Measurements from ENCODE around the gene KCNN3.

KCNN3 gene

DNA sequence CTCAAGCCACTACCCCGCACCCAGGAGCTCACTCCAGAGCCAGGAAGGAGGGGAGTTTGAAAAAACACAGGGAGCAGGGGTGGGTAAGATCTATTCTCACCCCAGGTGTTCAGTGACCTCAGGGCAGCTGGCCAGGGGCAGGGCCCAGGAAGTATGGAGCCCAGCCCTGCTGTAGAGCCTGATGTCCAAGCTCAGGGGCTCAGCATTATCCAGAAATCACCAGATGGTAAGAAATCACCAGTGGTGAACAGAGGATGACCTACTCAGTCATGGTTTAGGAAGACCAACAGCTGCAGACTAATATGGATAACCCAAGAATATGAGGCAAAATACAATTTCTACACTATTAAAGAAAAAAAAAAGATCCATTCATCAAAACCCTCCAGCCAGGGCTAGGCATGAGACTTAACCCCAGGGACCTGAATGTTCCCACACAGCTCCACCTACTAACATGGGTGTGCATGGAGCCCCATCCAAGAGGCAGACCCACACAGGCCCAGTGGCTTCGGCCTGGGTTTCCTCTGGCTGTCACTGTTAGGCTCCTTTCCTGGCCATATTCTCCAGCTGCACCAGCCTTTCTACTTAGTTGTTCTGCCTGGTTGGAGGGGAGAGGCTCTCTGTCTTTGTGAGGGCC, 67.6 kb downstream of the KCNN3 start:
- TF ChIP-seq, protein P1, sequence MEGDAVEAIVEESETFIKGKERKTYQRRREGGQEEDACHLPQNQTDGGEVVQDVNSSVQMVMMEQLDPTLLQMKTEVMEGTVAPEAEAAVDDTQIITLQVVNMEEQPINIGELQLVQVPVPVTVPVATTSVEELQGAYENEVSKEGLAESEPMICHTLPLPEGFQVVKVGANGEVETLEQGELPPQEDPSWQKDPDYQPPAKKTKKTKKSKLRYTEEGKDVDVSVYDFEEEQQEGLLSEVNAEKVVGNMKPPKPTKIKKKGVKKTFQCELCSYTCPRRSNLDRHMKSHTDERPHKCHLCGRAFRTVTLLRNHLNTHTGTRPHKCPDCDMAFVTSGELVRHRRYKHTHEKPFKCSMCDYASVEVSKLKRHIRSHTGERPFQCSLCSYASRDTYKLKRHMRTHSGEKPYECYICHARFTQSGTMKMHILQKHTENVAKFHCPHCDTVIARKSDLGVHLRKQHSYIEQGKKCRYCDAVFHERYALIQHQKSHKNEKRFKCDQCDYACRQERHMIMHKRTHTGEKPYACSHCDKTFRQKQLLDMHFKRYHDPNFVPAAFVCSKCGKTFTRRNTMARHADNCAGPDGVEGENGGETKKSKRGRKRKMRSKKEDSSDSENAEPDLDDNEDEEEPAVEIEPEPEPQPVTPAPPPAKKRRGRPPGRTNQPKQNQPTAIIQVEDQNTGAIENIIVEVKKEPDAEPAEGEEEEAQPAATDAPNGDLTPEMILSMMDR (conservative IDR thresholded peaks at IDR 0.05), result no peak
- H3K27ac ChIP-seq, result no peak overlapping the region

DNA sequence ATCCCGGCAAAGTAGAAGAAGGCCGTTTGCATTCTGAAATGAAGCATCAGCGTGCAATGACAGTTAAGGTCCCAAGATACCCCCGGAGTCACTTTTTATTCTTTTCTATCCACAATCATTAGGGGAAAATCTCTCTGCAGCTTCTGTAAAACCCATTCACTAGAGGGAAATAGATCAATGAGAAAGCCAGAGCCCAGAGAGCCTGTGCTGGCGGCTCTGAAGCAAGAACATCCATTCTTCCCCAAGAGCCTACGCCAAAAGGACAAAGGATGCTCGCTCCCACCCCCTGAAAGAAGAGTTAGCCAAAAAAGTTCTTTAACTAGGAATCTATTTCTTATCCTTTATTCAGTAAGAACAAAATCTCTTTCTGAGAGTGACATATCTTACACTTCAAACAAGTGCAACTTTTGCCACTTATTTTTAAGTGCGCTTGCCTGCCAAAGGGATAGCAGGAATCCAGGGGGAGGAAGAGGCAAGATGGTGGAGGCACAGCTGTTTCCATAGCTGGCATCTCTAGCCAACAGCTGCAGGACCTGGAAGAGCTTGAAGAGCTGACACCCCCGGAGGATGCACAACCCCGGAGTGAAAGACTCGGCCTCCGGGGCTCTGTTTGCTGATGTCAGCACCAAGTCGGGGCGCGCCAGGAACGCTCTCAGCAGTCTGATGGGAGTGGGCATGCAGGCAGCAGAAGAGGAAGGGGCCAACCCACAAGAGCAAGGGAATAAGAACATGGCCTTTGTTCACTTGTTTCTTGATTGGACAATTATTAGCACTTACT, 68.7 kb downstream of the KCNN3 start:
- TF ChIP-seq, protein P1 (conservative IDR thresholded peaks at IDR 0.05), result no peak
- TF ChIP-seq ZFX (IDR thresholded peaks at IDR 0.05), result no peak
- H3K27ac ChIP-seq, result no peak overlapping the region

DNA sequence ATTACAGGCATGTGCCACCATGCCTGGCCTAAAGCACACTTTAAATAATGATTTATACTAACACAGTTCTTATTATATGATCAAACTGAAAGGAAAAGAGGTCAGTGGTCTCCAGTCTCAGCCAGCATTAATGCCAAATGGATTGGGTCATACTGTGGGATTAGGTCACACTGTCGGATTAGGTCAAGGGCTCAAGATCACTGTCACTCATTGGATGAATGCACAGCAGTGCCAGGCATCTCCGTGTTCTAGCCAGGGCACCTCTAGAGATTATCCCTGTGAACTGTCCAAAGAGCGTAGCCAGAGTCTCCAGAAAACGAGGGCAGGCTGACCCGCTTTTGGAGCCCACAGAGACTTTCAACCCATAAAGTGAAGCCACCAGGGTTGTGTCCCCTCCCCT, 70.9 kb downstream of the KCNN3 start:
- no peak overlapping the region for H3K27ac ChIP-seq
- TF ChIP-seq ZFX (IDR thresholded peaks at IDR 0.05), result no peak
- TF ChIP-seq, protein P1 (conservative IDR thresholded peaks at IDR 0.05), result no peak

DNA sequence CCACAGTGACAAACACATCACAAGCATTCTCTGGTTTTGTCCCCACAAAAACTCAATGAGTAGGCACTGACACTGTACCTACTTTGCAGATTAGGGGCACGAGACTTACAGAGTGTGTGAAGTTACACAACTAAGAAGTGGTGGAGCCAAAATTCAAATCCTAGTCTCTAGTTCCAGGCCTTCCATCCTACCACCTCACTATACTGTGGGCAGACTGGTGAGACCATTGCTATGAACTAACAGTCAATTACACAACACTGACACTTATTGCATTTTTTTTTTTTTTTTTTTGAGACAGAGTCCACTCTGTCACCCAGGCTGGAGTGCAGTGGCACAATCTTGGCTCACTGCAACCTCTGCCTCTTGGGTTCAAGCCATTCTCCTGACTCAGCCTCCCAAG, 71.4 kb downstream of the KCNN3 start:
- H3K27ac ChIP-seq, result no peak overlapping the region
- TF ChIP-seq ZFX (IDR thresholded peaks at IDR 0.05), result no peak
- TF ChIP-seq, protein P1 (conservative IDR thresholded peaks at IDR 0.05), result no peak

DNA sequence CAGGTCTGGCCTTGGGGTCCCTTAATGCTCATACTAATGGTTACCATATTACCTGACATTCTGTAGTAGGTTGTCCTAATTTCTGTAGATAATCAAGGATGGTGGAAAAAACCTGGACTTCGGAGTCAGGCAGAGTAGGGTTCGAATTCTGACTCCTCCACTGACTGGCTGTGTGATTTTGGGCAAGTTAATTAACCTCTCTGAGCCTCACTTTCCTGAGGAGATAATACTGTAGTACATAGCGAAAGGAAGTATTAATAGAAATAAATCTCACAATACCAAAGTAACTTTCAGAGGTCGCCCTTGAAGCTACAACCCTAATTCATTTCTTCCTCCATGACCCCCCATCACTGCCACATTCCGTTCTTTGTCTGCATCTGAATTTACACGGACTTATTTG, 72.9 kb downstream of the KCNN3 start:
- TF ChIP-seq, protein P1 (conservative IDR thresholded peaks at IDR 0.05), result no peak
- no peak for TF ChIP-seq ZFX (IDR thresholded peaks at IDR 0.05)
- no peak overlapping the region for H3K27ac ChIP-seq

DNA sequence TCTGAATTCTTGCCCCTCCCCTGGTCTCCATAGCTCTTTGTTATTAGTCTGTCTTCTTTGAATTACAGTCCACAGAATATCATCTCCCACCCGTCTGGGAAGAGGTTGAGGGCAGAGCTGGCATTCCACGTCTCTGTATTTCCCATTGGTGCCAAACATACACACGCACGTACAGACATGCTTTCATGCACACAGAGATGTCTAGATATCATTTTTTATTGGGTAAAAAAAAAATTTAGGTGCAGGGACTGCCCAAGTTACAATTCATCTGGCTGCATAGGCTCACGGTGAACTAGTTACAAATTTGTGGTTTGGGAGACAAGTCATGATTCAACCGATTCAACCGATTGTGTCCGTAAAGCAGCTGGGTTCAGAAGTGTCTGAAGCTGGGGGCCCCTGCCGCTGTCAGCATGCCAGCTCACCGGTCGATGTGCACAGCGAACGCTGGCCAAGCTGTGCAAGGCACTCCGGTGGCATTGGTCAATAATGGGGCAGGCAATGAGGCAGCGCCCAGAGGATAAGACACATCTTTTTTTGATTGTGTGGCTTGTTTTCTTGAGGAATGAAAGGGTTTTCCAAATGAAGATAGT, 73.7 kb downstream of the KCNN3 start:
- TF ChIP-seq, protein P1 (conservative IDR thresholded peaks at IDR 0.05), result no peak
- TF ChIP-seq ZFX (IDR thresholded peaks at IDR 0.05), result no peak
- H3K27ac ChIP-seq, result no peak overlapping the region

DNA sequence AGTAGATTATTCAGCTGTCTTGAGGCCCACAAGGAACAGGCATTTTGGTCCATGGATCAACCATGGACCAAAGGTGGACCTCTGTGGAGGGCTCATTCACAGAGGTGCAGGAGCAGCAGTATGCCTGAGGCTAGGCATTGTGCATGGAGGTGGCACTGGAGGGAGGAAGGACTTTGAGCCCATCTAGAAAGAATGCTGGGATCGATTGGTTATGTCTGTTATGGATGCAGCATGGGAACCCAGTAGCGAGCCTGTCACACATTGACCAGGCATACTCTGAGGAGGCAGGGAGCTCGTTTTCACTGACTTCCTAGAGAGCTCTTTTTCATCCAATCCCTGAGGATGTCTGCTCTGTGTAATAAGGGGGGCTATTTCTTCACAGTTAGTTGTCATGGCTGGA, 75.5 kb downstream of the KCNN3 start:
- TF ChIP-seq, protein P1 (conservative IDR thresholded peaks at IDR 0.05), result no peak
- no peak for TF ChIP-seq ZFX (IDR thresholded peaks at IDR 0.05)
- H3K27ac ChIP-seq, result no peak overlapping the region
